ENCODE data around the gene AKAP13. TPM values are rescaled to one million over a fixed set of nuclear protein-coding genes. Genes with fewer than 3 reads are reported as not detected.

AKAP13 gene
- total and polyA plus RNA-seq, 9 donors = 45.3 to 190 (median 98.6) TPM

- 86 to 88% (median 88%) methylated on average over 12 of the region's 12 CpGs for WGBS, 3 donors
- no peak overlapping the region for H3K4me3 ChIP-seq
- DNase-seq = no peak
- no peak for TF ChIP-seq POLR2A (IDR thresholded peaks at IDR 0.05)
- TF ChIP-seq EP300 (IDR thresholded peaks at IDR 0.05) = no peak
- no peak for TF ChIP-seq CTCF (IDR thresholded peaks at IDR 0.05)
- no peak overlapping the region for H3K27ac ChIP-seq
- H3K36me3 ChIP-seq = no peaks in the 10 kb centered on the region
- no peaks in the 10 kb centered on the region for H3K27me3 ChIP-seq
- no peaks in the 10 kb centered on the region for H3K9me3 ChIP-seq
- intact Hi-C loops (cut with DNase I) = loop anchor here in 1 of 4 donors (10.0 kb wide), 1 partner anchor 104 kb away; no protein-coding TSS in a partner anchor
- H3K4me1 ChIP-seq (ENCODE audit: insufficient read depth) = no peaks in the 10 kb centered on the region
These were observed 338.0 kb downstream of the AKAP13 start for GRCh38 chr15:85718271-85718971.

GRCh38 chr15:85718981-85719380 is 338.6 kb downstream of the AKAP13 start:
- no peaks in the 10 kb centered on the region for H3K27me3 ChIP-seq
- no peaks in the 10 kb centered on the region for H3K9me3 ChIP-seq
- intact Hi-C loops (cut with DNase I) = loop anchor here in 1 of 4 donors (10.0 kb wide), 1 partner anchor 104 kb away; no protein-coding TSS in a partner anchor
- H3K4me1 ChIP-seq (ENCODE audit: insufficient read depth) = no peaks in the 10 kb centered on the region
- DNase-seq = no peak
- no peak overlapping the region for H3K27ac ChIP-seq
- H3K4me3 ChIP-seq = no peak overlapping the region
- H3K36me3 ChIP-seq = no peaks in the 10 kb centered on the region
- TF ChIP-seq EP300 (IDR thresholded peaks at IDR 0.05) (no peak), POLR2A (IDR thresholded peaks at IDR 0.05) (no peak), CTCF (IDR thresholded peaks at IDR 0.05) (no peak)
- WGBS, 3 donors = 84 to 98% (median 95%) methylated on average over 4 of the region's 4 CpGs

- TF ChIP-seq CTCF (IDR thresholded peaks at IDR 0.05) (no peak), POLR2A (IDR thresholded peaks at IDR 0.05) (no peak), EP300 (IDR thresholded peaks at IDR 0.05) (no peak)
- 11 to 18% (median 14%) methylated on average over 1 of the region's 1 CpG for WGBS, 3 donors
- intact Hi-C loops (cut with DNase I) = loop anchor here in 2 of 4 donors (10.0 kb wide), 2 partner anchors 108 to 238 kb away; no protein-coding TSS in a partner anchor
- H3K9me3 ChIP-seq = no peaks in the 10 kb centered on the region
- H3K27ac ChIP-seq = peak overlapping the region in 1 of 2 donors; percentile 32
- no peaks in the 10 kb centered on the region for H3K27me3 ChIP-seq
- no peaks in the 10 kb centered on the region for H3K36me3 ChIP-seq
- H3K4me3 ChIP-seq = no peak overlapping the region
- H3K4me1 ChIP-seq (ENCODE audit: insufficient read depth) = peaks cover 14% of the 10 kb centered on the region
- DNase-seq = no peak
These were observed 342.2 kb downstream of the AKAP13 start for GRCh38 chr15:85722374-85723152.

- 57 to 67% (median 59%) methylated on average over 10 of the region's 10 CpGs for WGBS, 3 donors
- no peak overlapping the region for H3K4me3 ChIP-seq
- no peaks in the 10 kb centered on the region for H3K27me3 ChIP-seq
- no peak for TF ChIP-seq CTCF (IDR thresholded peaks at IDR 0.05)
- TF ChIP-seq POLR2A (IDR thresholded peaks at IDR 0.05) = no peak
- TF ChIP-seq EP300 (IDR thresholded peaks at IDR 0.05) = no peak
- no peak for DNase-seq
- peak overlapping the region in 1 of 2 donors; percentile 38 for H3K27ac ChIP-seq
- H3K36me3 ChIP-seq = no peaks in the 10 kb centered on the region
- H3K9me3 ChIP-seq = no peaks in the 10 kb centered on the region
- intact Hi-C loops (cut with DNase I) = loop anchor here in 2 of 4 donors (10.0 kb wide), 2 partner anchors 109 to 239 kb away; no protein-coding TSS in a partner anchor
- peaks cover 14% of the 10 kb centered on the region for H3K4me1 ChIP-seq (ENCODE audit: insufficient read depth)
These were observed 343.9 kb downstream of the AKAP13 start for GRCh38 chr15:85723960-85724945.

Measured in ovary (tissue), 9 donors.